GM18502 (cell line): ENCODE measurements around the gene INTS1.

ENCODE experiments used
- ATAC-seq: cut with Tn5 transposase; IDR thresholded peaks from one replicate; pipeline ENCODE4 v1.9.1; 2021; ENCODE audit warnings: mild to moderate bottlenecking; ENCODE audit not compliant: unreplicated experiment, poor library complexity

The INTS1 gene

DNA sequence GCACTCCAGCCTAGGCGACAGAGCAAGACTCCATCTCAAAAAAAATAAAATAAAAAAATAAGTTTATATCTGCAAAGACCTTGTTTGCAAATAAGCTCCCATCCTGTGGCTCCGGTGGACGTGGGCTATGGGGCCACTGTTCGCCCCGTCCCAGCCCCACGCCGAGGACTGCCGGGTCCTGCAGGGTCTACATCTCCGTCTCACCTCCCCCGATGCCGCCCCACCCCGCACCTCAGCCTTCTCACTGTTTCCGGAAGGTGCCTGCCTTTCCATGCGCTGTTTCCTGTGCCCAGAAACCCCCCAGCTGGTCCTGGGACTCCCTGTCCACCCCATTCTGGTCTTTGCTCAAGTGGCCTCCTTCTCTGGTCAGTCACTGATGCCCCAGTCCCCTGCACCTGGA is 5.0 kb upstream of the INTS1 start:
- ATAC-seq, result no peak

- no peak for ATAC-seq
Measured at GRCh38 chr7:1508277-1508758, 4.1 kb upstream of the INTS1 start.

GRCh38 chr7:1505731-1506550 is 1.8 kb upstream of the INTS1 start:
- ATAC-seq, result no peak

DNA sequence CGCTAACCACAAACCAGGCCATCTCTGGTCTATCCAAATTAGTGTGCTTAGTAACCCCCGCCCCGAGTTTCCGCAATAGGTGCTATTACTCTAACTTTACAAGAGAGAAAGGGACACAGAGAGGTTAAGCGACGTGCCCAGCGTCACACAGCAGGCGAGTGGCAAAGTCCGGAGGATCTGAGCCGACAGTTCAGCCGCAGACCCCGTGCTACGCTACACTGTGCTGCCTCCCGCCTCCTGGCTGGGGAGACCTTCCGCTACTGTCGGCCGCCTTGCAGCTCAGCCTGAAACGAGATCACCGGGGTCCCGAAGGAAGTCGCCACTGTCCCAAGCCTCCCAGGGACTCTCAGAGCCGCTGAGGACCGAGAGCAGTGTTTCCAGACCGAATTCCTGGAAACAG is 799 bp downstream of the INTS1 start:
- ATAC-seq, result no peak

GRCh38 chr7:1502845-1503244 is 1.3 kb downstream of the INTS1 start:
- no peak for ATAC-seq

GRCh38 chr7:1501487-1502270 is 2.5 kb downstream of the INTS1 start:
- no peak for ATAC-seq

- no peak for ATAC-seq
Measured at GRCh38 chr7:1500064-1500807, 4.0 kb downstream of the INTS1 start.

- no peak for ATAC-seq
Measured at GRCh38 chr7:1499367-1500029, 4.7 kb downstream of the INTS1 start.

DNA sequence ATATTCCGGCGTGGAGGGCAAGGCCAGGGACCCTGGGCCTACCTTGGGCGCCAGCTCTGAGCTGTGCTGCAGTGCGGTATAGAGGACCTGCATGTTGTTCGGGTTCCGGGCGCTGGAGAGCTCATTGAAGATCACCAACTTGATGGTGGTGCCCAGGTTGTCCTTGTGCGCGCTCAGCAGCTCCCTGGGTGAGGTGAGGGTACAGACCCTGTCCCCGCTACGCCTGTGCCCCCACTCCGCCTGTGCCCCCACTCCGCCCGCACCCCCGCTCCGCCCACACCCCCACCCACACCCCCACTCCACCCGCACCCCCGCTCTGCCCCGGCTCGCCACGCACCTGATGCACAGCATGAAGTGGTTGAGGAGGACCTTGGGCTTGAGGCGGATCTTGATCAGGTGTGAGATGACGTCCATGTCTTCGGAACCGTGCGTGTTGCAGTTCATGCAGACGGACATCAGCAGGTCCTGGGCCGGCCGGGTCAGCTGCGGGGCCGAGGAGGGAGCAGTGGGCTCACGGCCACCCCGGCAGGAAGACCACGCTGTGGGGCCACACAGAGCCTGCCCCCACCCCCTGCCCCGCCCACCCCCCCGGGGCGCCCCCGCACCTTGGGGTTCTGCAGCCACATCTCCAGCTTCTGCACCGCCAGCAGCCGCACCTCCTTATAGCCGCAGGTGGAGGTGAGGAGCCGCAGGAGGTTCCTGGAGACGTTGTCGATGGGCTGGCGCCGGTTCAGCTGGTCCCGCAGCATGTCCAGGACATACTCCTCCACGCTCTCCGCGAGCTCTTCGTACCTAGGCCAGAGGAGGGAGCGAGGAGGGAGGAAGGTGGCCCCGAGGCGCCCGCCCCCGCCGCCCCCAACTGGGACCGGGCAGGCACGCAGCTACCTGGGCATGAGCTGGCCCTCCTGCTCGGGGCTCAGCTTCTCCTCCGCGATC is 5.6 kb downstream of the INTS1 start:
- no peak for ATAC-seq

DNA sequence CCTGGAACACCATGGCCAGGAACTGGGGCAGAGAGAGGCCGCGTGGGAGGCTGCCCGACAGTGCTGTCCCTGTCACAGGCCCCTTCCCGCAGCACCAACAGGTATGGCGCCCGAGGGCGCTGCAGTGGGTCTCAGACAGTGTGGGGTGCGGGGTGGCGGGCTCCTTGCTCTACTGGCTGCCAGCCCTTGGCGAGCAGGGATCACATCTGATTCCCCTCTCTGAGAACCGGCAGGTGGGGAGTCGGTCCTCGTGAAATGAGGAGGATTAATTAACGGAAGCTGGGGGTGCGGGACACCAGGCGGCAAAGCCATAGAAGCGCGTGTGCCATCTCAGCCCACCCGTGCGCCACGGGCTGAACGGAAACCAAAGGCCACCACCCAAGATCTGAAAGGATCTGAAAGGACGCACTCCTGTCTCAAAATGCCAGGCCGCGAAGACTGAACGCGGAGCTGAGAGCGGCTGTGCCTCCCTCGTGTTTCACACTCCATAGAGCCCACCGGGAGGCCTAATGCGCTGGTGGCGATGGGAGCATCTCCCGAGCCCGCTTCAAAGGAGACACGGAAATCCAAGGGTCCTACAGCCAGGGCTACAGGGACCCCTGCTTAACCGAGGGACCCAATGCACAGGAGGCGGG is 6.8 kb downstream of the INTS1 start:
- no peak for ATAC-seq

DNA sequence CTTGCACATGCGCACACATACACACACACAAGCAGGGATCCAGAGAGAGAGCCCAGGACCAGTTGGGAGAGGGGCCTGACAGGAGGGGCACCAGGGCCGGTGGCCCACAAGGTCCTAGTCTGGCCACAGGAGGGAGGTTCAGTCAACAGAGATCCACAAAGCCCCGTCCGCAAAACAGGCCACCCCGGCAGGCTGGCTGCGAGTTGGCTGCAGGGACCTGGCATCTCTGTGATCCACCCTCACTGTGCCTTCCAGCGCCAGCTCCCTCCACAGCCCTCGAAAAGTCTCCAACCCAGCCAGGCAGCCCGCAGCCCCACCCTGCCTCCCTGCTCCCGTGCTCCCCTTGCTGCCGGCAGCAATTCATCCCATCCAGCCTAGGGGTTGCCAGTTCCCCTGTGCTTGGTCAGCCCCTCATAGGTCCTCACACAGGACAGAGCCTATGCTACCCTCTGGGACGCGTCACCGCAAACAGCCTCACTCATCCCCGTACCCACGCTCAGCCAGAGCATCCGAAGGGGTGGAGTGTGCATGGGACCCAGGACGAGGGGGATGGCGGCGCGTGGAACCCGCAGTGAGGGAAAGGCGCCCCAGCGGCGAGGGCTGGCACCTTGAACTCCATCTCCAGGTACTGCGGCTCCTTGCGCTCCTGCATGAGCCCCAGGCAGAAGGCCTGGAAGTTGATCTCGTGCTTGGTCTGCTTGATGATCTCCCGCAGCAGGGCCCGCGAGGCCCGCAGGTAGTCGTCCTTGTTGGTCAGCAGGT is 7.5 kb downstream of the INTS1 start:
- no peak for ATAC-seq

DNA sequence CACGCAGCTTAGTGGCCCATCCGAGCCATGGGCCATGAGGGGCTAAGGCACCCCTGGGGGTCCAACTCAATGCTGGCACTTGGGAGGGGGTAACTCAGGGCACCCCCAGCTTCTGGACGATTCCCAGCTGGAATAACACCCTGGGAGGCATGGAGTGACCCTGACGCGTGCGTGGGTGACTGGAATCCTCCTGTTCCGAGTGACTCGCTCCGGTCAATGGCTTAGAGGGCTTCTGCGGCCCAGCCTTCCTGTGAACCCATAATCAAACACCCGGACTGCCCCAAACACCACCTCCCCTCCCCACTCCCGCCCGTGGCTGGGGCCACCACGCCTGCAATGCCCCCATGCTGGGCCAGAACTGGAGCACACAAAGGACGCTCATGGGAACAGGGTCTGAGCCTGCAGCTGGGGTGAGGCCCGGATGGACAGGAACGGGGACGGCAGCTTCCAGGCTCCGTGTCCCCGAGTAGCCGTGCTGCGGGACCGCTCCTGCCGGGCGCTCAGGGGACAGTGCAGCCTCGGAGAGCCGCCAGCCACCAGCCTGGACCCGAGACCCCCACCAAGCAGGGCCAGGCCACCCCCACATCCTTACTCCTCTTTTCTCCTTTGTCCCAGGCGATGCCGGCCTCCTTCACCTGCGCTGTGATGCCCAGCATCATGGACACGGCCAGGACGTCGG is 8.5 kb downstream of the INTS1 start:
- no peak for ATAC-seq

DNA sequence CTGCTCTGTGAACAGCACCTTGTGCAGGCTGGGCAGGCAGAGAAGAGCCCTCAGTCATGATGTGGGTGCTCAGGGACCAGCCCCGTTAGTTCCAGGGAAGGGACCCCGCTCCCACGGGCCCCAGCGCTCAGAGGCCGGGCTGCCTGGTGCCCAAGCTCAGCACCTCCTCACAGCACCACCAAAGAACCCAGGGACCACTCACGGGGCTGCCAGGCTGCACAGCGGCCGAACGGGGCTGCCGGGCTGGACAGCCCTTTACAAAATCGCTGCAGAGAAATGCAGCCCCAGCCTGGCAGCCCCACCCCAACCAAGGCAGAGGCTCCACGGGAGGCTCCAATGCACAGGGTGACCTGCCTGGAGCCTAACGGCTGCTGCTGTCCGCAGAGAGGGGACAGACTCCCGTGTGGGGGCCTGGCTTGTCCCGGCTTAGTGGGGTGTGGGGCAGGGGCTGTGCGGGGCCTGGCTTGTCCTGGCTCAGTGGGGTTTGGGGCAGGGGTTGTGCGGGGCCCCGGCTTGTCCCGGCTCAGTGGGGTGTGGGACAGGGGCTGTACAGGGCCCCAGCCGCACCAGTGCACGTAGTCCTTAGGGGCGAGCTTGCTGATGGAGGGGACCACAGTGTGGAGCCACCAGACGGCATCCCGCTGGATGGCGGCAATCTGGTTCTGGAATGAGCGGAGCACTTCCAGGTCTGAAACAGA is 9.2 kb downstream of the INTS1 start:
- no peak for ATAC-seq

- no peak for ATAC-seq
Measured at GRCh38 chr7:1494447-1494846, 9.7 kb downstream of the INTS1 start.

GRCh38 chr7:1493571-1493970 is 10.6 kb downstream of the INTS1 start:
- no peak for ATAC-seq

DNA sequence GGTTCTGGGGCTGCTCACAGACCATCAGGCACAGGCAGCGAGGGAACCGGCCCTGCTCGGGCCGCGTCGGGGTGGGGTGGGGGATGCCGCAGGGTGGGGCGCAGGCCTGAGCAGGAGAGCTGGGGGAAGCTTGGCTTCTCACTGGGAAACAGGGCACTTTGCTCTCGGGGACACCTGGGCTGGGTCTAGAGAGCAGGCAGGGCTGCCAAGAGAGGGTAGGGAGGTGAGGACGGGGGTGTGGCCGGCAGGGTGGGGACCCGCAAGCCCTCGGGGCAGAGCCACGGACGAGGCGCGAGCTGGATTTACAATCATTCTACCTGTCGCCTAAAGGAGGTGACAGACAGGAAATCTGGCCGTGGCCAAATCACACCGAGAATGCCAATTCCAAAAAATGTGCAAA is 11.1 kb downstream of the INTS1 start:
- ATAC-seq, result no peak

DNA sequence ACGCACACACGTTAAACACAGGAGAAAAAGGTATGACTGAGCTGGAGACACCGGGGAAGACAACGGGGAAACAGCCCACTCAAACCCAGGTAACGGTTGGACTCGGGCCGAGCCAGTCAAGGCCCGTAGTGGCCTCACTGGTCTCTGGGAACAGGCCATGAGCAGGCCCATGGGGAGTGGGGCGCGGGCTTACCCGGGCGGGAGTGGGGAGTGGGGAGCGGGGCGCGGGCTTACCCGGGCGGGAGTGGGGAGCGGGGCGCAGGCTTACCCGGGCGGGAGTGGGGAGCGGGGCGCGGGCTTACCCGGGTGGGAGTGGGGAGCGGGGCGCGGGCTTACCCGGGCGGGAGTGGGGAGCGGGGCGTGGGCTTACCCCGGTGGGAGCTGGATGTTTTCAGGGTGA is 11.5 kb downstream of the INTS1 start:
- no peak for ATAC-seq
